ENCODE data around the gene PODNL1.

DNA sequence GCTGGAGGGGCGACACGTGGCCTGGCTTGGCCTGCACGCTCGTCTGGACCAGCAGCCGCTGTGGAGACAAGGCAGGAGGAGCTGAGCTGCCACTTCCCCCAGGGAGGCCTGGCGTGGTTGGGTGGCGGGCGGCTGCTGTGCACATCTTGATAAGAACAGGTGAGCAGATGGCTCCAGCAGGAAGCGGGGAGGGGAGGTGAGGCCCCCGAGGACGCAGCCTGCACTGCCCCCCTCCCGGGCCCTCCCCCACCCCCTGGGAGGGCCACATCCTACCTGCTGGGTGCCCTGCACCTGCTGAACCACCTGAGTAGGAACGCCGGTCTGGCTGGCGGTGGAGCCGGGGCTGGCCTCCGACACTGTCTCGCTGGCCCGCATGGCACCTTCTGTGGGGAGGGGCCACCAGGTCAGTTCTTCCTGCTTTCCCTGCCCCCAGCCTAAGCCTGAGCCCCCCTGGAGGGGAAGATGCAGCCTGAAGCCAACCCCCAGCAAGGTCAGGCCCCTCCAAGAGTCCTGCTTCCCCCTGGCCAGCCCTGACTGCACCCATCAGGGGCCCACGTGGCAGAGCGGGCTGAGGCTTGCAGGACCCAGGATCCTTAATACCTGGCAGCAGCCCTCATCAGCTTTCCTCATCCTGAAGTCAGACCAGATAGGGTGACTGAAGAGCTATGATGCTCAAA lies 45.1 kb upstream of the PODNL1 start:
- no peak for TF ChIP-seq CTCF (conservative IDR thresholded peaks at IDR 0.05; ENCODE audit: low read depth in 2 of 2)
- TF ChIP-seq REST (IDR thresholded peaks at IDR 0.05; ENCODE audit: unreplicated experiment) = no peak
- TF ChIP-seq POLR2AphosphoS5 (IDR thresholded peaks at IDR 0.05; ENCODE audit: low read depth) = no peak
- no peak for TF ChIP-seq EZH2phosphoT487 (IDR thresholded peaks at IDR 0.05; ENCODE audit: unreplicated experiment)
- TF ChIP-seq ZNF114 (CRISPR knock-in tag; IDR thresholded peaks at IDR 0.05) = no peak
- TF ChIP-seq CREB1 (CRISPR knock-in tag; IDR thresholded peaks at IDR 0.05; ENCODE audit: low read depth) = no peak
- no peak for TF ChIP-seq STAT1 (IDR thresholded peaks at IDR 0.05; ENCODE audit: unreplicated experiment)
- TF ChIP-seq EZH2 (IDR thresholded peaks at IDR 0.05; ENCODE audit: low read depth, unreplicated experiment) = no peak
- TF ChIP-seq JUNB (IDR thresholded peaks at IDR 0.05; ENCODE audit: unreplicated experiment) = no peak
